SH-SY5Y (cell line): ENCODE results near the gene MSI2.

Source experiments
- GATA2 ChIP-seq: IDR thresholded peaks from 2 replicates; pipeline ENCODE4 v1.6.1; 2011; ENCODE audit warnings: mild to moderate bottlenecking, low read depth, low read length
- GATA3 ChIP-seq: IDR thresholded peaks from 2 replicates; pipeline ENCODE4 v1.6.1; 2011; ENCODE audit warnings: low read depth, mild to moderate bottlenecking, low read length, moderate library complexity

GRCh38 chr17:57355090-57355859 lies 99.0 kb downstream of the MSI2 start:
- TF ChIP-seq GATA2 = no peak
- TF ChIP-seq GATA3 = no peak
